Activated CD4-positive, alpha-beta T cell treated with anti-CD3 and anti-CD28 coated beads, Interleukin-2, amount 50 U/mL, for 4 hours (primary cell): Measurements from ENCODE around the gene CD33.
"Not testable (repeated sequence)": the region's sequence is repeated elsewhere in the genome, so short reads cannot be mapped to it uniquely, and the experiment has no call there.

Experiments used
- DNase-seq, 2 experiments: peaks; one replicate each; pipeline ENCODE4 v3.0.0-alpha.2; 2020

CD33 gene

DNA sequence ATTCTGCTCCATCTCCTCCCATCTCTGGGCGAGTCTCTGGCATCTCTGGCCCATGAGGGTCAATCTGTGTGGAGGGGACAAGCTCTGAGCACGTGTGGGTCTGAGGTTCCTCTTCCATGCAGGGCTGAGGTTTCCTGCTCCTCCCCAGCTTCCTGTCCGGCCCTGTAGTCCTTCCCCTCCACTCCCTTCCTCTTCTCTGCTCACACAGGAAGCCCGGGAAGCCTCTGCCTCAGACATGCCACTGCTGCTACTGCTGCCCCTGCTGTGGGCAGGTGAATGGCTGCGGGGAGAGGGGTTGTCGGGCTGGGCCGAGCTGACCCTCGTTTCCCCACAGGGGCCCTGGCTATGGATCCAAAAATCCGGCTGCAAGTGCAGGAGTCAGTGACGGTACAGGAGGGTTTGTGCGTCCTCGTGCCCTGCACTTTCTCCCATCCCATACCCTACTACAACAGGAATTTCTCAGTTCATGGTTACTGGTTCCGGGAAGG, 14.0 kb upstream of the CD33 start:
- not testable (repeated sequence) for DNase-seq

GRCh38 chr19:51211833-51212232, 13.0 kb upstream of the CD33 start:
- DNase-seq, result no peak

- no peak for DNase-seq
Measured at GRCh38 chr19:51219307-51219706, 5.6 kb upstream of the CD33 start.

GRCh38 chr19:51219971-51220370, 4.9 kb upstream of the CD33 start:
- no peak for DNase-seq

GRCh38 chr19:51220996-51221395, 3.9 kb upstream of the CD33 start:
- no peak for DNase-seq

DNA sequence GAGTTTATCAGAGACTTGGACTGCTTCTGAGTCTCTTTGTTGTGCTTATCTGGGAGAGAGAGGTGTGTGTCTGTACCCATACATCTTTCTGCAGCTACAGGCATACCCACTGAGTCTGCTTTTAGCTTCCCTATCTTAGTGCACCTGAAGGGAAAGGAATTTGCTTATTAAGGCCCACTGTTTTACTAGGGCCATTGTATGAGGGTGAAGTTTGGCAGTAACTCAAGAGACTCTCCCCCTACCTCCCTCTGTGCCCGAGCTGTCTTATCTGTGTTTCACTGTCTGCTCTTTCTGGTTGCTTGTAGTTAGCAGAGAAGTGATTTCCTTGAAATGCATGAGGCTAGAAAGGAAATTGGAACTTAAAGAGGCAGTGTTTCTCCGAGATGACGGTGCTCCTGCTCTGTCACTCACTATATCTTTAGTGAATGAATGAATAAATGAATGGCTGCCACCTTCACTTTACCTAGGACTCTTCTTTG, 678 bp upstream of the CD33 start:
- no peak for DNase-seq

GRCh38 chr19:51226067-51226466, 1.2 kb downstream of the CD33 start:
- no peak for DNase-seq

DNA sequence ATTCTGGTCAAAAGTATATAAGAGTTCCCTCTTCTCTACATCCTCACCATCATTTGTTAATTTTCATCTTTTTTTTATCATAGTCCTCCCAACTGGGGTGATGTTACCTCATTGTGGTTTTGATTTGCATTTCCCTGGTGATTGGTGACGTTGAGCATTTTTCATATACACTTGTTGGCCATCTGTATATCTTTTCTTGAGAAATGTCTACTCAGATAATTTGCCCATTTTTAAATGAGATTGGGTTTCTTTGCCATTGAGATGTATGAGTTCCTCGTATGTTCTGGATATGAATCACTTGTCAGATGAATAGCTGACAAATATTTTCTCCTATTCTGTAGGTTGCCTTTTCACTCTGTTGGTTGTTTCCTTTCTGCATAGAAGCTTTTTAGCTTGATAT, 2.4 kb downstream of the CD33 start:
- no peak for DNase-seq

- DNase-seq, result no peak
Measured at GRCh38 chr19:51227966-51228365, 3.1 kb downstream of the CD33 start.

DNA sequence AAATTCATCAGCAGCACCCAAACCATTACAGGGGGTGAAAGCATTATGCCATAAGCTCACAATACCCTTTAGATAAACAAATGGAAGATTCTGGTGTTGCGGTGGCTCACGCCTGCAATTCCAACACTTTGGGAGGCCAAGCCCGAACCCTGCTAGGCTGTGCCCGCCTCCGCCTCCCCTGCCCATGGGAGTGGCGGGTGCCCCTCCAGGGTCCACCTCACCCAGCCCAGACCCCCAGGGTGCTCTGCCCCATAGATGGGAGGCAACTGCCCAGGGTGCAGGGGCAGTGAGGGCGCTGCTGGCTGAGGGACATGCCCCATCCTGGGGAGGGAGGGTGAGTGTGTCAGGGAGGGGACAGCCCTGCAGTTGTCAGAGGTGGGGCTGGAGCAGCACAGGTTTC, 16.0 kb downstream of the CD33 start:
- no peak for DNase-seq

GRCh38 chr19:51242881-51243630, 18.2 kb downstream of the CD33 start:
- DNase-seq, result no peak

- no peak for DNase-seq
Measured at GRCh38 chr19:51246164-51246552, 21.3 kb downstream of the CD33 start.

DNA sequence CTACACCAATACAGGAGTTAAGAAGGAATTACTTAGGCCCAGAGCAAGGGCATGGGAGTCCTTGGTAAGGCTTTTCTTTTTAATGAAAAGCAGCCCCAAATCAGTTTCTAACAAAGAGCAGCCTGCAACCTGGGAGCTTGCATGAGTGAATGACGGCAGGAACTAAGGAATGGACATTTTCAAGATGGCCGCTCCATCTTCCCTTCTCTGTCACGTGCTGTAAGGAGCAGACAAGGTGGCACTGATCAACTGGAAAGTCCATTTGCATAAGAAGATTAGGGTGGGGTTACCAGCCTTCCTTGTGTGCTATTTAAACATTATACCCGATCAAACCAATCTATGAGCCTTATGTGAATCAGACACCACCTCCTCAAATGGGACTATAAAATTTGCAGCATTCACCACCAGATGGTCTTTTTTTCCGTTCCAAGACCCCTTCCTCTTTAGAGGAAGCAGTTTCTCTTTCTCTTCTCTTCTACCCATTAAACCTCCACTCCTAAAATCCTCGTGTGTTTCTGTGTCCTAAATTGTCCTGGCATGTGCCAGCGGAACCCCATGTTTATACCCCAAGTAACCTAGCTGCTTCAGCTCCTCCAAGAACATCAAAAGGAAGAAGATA, 23.2 kb downstream of the CD33 start:
- no peak for DNase-seq

- no peak for DNase-seq
Measured at GRCh38 chr19:51250786-51251467, 26.0 kb downstream of the CD33 start, which contains the start of gene SIGLECL1. TSS of gene SIGLECL1 (plus strand) at chr19:51251080. CDS start at chr19:51264073, 12,993 bp downstream.

DNA sequence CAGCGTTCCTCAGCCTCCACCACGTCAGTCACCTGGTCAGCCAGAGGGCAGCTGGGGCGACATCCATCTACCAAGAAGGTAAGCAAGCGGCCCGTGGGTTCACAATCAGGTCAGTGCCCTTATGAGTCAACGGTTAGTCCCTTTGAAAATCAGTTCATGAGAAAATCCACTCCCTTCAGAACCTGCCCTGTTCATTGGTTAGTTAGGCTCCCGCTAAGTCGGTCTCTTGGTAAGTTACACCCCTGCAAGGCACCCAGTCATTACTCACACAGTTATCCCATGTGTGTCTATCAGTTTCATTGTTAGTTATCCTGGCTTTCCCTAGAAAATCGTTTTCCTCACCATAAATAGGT, 26.6 kb downstream of the CD33 start:
- no peak for DNase-seq

- DNase-seq, result no peak
Measured at GRCh38 chr19:51252306-51253079, 27.6 kb downstream of the CD33 start.

GRCh38 chr19:51253088-51253806, 28.4 kb downstream of the CD33 start:
- no peak for DNase-seq

GRCh38 chr19:51256155-51256625, 31.3 kb downstream of the CD33 start:
- no peak for DNase-seq

- no peak for DNase-seq
Measured at GRCh38 chr19:51257471-51257870, 32.6 kb downstream of the CD33 start.

DNA sequence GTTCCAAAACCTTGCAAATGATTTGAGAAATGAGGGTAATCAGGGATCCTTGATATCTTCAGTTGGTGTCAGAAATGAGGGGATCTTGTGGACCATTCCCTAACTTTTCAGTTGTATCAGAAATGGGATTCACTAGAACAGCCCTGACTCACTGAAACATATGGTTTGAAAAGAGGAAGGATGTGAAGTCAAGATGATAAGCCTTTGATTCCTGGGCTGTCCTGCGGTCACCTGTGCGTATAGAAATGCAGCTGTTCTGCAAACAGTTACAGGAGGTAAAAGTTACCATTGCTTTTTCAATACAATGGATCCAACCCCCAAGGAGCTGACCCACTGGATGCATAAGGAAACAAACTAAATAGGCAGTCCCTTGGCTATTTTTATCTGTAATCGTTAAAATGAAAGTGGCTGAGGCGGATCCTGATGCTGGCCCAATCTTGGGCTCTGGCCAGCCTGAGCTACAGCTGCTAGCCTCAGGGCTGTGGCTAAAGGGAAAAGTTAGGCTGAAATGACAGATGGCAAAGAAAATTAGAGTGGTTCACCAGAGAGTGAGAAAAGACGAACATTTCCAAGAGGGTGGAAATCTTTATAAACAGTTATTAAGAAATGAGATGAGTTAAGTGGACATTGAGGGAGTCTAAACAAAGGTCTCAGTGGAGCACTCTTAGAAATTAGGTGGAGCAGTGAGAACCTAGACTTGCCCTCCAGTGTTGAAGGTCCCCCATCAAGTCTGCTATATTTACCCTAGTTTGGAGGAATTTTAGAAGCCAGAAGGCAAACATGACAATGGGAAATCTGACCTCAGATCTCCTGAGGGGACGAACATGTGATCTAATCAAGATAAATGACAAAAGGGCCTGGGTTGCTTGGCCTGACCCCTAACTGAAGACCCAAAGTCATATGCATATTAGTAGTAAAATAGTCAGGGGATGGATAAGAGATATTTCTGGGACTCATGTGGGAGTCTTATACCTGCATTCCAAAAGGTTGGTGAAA, 33.6 kb downstream of the CD33 start:
- DNase-seq, result no peak
